OCI-LY7 (cell line): Measurements from ENCODE around the gene IFNL2. TPM values are rescaled to one million over a fixed set of nuclear protein-coding genes. Genes with fewer than 3 reads are reported as not detected.

Source experiments
- BruUV-seq: library from RNA; stranded (reverse); fragments of 400-500 nt; replicated peaks from 2 replicates; lab custom pipeline; 2021; lab: Mats Ljungman, UMichigan
- CTCF ChIA-PET: fragments of 300-600 bp; sonication (Branson Sonifier 250); formaldehyde crosslinking; loops from one replicate; lab custom pipeline; 2022; ENCODE audit warnings: antibody characterized with exemption; ENCODE audit not compliant: unreplicated experiment; lab: Charles Lee
- POLR2A ChIA-PET: fragments of 300-600 bp; sonication (Branson Sonifier 250); formaldehyde crosslinking; loops from one replicate; lab custom pipeline; 2022; ENCODE audit warnings: antibody characterized with exemption; lab: Charles Lee
- DNase-seq: peaks from one replicate; pipeline ENCODE4 v3.0.0-alpha.2; 2015; ENCODE audit warnings: low spot score
- H2AFZ ChIP-seq: fragments of 200-600 bp; sonication (generic), shearing (Covaris generic); 2 replicates; pipeline ENCODE4 v1.6.1; 2014; ENCODE audit warnings: mild to moderate bottlenecking, antibody characterized with exemption, low read length, moderate library complexity
- H3K27ac ChIP-seq: fragments of 200-600 bp; sonication (generic); 2 replicates; pipeline ENCODE4 v1.5.1; 2014; ENCODE audit warnings: mixed run types, low read depth, mild to moderate bottlenecking, moderate library complexity, low read length, inconsistent platforms; ENCODE audit not compliant: poor library complexity, severe bottlenecking
- H3K36me3 ChIP-seq: fragments of 200-600 bp; sonication (generic); 2 replicates; pipeline ENCODE4 v1.6.1; 2014; ENCODE audit warnings: mild to moderate bottlenecking, antibody characterized with exemption, low read length, moderate library complexity, mixed read lengths; ENCODE audit not compliant: insufficient read depth
- H3K4me1 ChIP-seq: fragments of 200-600 bp; sonication (generic); 2 replicates; pipeline ENCODE4 v1.5.1; 2014; ENCODE audit warnings: mild to moderate bottlenecking, low read length; ENCODE audit not compliant: insufficient read depth, poor library complexity, severe bottlenecking
- H3K4me2 ChIP-seq: fragments of 200-600 bp; sonication (generic); 2 replicates; pipeline ENCODE4 v1.6.1; 2014; ENCODE audit warnings: mild to moderate bottlenecking, low read length
- H3K4me3 ChIP-seq: fragments of 200-600 bp; sonication (generic); 2 replicates; pipeline ENCODE4 v1.5.1; 2014; ENCODE audit warnings: mild to moderate bottlenecking, low read depth, low read length; ENCODE audit not compliant: poor library complexity, severe bottlenecking
- H3K79me2 ChIP-seq: fragments of 200-600 bp; sonication (generic); 2 replicates; pipeline ENCODE4 v1.6.1; 2016; ENCODE audit warnings: low read depth, mild to moderate bottlenecking, low read length, moderate library complexity, mixed read lengths; ENCODE audit not compliant: insufficient read depth
- H3K9me2 ChIP-seq: fragments of 200-600 bp; sonication (generic); 2 replicates; pipeline ENCODE4 v1.6.1; 2016; ENCODE audit warnings: mild to moderate bottlenecking, low read length, mixed read lengths; ENCODE audit not compliant: insufficient read depth
- H3K9me3 ChIP-seq: fragments of 200-600 bp; sonication (generic); 2 replicates; pipeline ENCODE4 v1.6.1; 2014; ENCODE audit warnings: mild to moderate bottlenecking, mixed run types, low read length, mixed read lengths
- H4K20me1 ChIP-seq: fragments of 200-600 bp; sonication (generic); 2 replicates; pipeline ENCODE4 v1.6.1; 2014; ENCODE audit warnings: mild to moderate bottlenecking, antibody characterized with exemption, low read length, moderate library complexity, mixed read lengths; ENCODE audit not compliant: insufficient read depth
- EZH2phosphoT487 ChIP-seq: fragments of 200-600 bp; sonication (generic); IDR thresholded peaks from 2 replicates; pipeline ENCODE4 v1.6.1; 2018; ENCODE audit warnings: low read depth, borderline replicate concordance, mild to moderate bottlenecking, mixed run types, antibody characterized with exemption, low read length, moderate library complexity, mixed read lengths
- intact Hi-C: fragments of 100-400 bp; cut with micrococcal nuclease; formaldehyde crosslinking; loops from one replicate; pipeline ENCODE4 v1.10.0; 2022; ENCODE audit not compliant: unreplicated experiment
- total RNA-seq, 2 experiments: library from RNA; depleted of rRNA in 1 of 2; stranded (reverse); fragments of >200 nt in 1 of 2; shearing (Covaris generic) in 1 of 2; gene quantifications; 2 replicates each; pipeline ENCODE4 v1.2.3, GENCODE V29; 2014 to 2022
- TF ChIP-seq, protein P1 (sequence below): fragments of 200-600 bp; sonication (generic); conservative IDR thresholded peaks from 2 replicates; pipeline ENCODE4 v1.5.1; 2014; ENCODE audit warnings: mild to moderate bottlenecking, antibody characterized with exemption, low read length, moderate library complexity, mixed read lengths

Gene IFNL2
- total RNA-seq, 2 experiments from 2014 or later = not detected

DNA sequence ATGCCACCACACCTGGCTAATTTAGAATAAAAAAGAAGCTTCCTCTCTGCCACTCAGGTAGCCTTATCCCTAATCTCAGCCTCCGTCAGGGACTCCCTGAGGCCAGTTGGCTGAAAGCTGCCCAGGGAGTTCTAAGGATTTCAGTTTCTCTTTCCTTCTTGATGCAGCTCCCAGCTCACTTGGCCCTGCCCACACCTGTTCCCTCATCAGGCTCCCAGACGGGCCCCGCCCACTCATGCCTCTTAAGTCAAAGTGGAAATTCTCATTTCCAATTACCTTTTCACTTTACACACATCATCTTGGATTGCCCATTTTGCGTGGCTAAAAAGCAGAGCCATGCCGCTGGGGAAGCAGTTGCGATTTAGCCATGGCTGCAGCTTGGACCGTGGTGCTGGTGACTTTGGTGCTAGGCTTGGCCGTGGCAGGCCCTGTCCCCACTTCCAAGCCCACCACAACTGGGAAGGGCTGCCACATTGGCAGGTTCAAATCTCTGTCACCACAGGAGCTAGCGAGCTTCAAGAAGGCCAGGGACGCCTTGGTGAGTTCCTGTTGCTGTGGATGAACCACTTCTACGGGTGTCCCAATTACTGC, 28.0 kb downstream of the IFNL2 start, which contains the start of gene IFNL1:
Gene IFNL1, plus strand, starts transcription at position 353 of the 591 bp plus-strand sequence. Its CDS starts 15 bp downstream, at position 368.
- ChIA-PET CTCF (interaction anchor here (0.6 kb wide), 1 partner anchor 329 kb away, joined by 4 read pairs; no protein-coding TSS in a partner anchor), POLR2A (no interaction called here)
- intact Hi-C loops = no loop called here
- no peaks in the 10 kb centered on the region for H3K4me1 ChIP-seq
- H4K20me1 ChIP-seq = no peaks in the 10 kb centered on the region
- TF ChIP-seq, protein P1, sequence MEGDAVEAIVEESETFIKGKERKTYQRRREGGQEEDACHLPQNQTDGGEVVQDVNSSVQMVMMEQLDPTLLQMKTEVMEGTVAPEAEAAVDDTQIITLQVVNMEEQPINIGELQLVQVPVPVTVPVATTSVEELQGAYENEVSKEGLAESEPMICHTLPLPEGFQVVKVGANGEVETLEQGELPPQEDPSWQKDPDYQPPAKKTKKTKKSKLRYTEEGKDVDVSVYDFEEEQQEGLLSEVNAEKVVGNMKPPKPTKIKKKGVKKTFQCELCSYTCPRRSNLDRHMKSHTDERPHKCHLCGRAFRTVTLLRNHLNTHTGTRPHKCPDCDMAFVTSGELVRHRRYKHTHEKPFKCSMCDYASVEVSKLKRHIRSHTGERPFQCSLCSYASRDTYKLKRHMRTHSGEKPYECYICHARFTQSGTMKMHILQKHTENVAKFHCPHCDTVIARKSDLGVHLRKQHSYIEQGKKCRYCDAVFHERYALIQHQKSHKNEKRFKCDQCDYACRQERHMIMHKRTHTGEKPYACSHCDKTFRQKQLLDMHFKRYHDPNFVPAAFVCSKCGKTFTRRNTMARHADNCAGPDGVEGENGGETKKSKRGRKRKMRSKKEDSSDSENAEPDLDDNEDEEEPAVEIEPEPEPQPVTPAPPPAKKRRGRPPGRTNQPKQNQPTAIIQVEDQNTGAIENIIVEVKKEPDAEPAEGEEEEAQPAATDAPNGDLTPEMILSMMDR = no peak
- TF ChIP-seq EZH2phosphoT487 = no peak
- no peaks in the 10 kb centered on the region for H3K9me2 ChIP-seq
- no peaks in the 10 kb centered on the region for H3K36me3 ChIP-seq
- H3K79me2 ChIP-seq = no peaks in the 10 kb centered on the region
- H3K27ac ChIP-seq = no peak within 1 kb of the TSS
- no peak within 1 kb of the TSS for H2AFZ ChIP-seq
- no peak for DNase-seq
- H3K9me3 ChIP-seq = no peaks in the 10 kb centered on the region
- H3K4me2 ChIP-seq = no peak within 1 kb of the TSS
- BruUV-seq = no TSS peak
- H3K4me3 ChIP-seq = no peak within 1 kb of the TSS

DNA sequence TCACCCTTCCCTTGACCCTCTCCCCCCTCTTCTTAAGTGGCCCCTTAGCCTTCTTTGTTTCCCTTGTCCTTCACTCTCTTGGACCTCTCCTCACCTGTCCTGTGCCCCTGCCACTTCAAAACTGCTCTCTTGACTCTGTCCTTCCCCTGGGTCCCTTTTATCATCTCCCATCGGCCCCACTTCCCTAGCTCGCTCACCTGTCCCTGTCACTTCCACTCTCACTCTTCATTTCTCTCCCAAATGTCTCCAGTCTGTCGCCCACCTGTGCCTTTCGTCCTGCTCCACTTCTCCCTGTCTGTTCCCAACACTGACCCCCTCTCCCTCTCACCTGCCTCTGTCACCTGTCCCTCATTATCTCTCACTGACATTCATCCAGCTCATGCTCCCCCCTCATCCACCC, 28.7 kb downstream of the IFNL2 start:
- BruUV-seq = no TSS peak
- Histone ChIP-seq H4K20me1 (no peaks in the 10 kb centered on the region), H3K79me2 (no peaks in the 10 kb centered on the region), H3K9me3 (no peaks in the 10 kb centered on the region), H3K4me1 (no peaks in the 10 kb centered on the region), H3K36me3 (no peaks in the 10 kb centered on the region), H3K9me2 (no peaks in the 10 kb centered on the region), H3K4me2 (no peak overlapping the region), H2AFZ (no peak overlapping the region), H3K4me3 (no peak overlapping the region), H3K27ac (no peak overlapping the region)
- ChIA-PET POLR2A (interaction anchor here (0.7 kb wide), 1 partner anchor 206 kb away, joined by 3 read pairs; no protein-coding TSS in a partner anchor), CTCF (interaction anchor here (0.6 kb wide), 1 partner anchor 330 kb away, joined by 4 read pairs; no protein-coding TSS in a partner anchor)
- intact Hi-C loops = no loop called here
- DNase-seq = no peak
- TF ChIP-seq, protein P1 = no peak
- no peak for TF ChIP-seq EZH2phosphoT487
